Naive thymus-derived CD4-positive, alpha-beta T cell (primary cell): Measurements from ENCODE around the gene DCHS2. TPM values are rescaled to one million over a fixed set of nuclear protein-coding genes. Genes with fewer than 3 reads are reported as not detected.

Source experiments
- ATAC-seq: fragments of 150-1000 bp; cut with Tn5 transposase; 2 replicates; pipeline ENCODE4 v1.10.0; 2021; ENCODE audit warnings: mild to moderate bottlenecking, moderate library complexity
- CTCF ChIA-PET: fragments of 350-600 bp; sonication (Branson Sonifier 250); formaldehyde crosslinking; loops from one replicate; lab custom pipeline; 2021; ENCODE audit warnings: antibody characterized with exemption; lab: Charles Lee
- POLR2A ChIA-PET: fragments of 350-600 bp; sonication (Branson Sonifier 250); formaldehyde crosslinking; loops from one replicate; lab custom pipeline; 2021; ENCODE audit warnings: antibody characterized with exemption, inconsistent platforms; lab: Charles Lee
- DNase-seq, 9 donors: peaks; one replicate each; pipeline versions ENCODE4 v3.0.0 to v3.0.0-alpha.2; 2020 to 2022; ENCODE audit warnings: mixed read lengths in 1 of 9
- H3K27ac ChIP-seq: one replicate; pipeline ENCODE4 v1.7.0; 2013; ENCODE audit warnings: mild to moderate bottlenecking, low read depth, low read length, moderate library complexity
- H3K27me3 ChIP-seq, 2 donors: one replicate each; pipeline ENCODE4 v1.7.0; 2013; ENCODE audit warnings: low read length in 2 of 2, mild to moderate bottlenecking in 2 of 2, moderate library complexity in 2 of 2; ENCODE audit not compliant: control insufficient read depth in 2 of 2, insufficient read depth in 2 of 2
- H3K36me3 ChIP-seq, 3 experiments: 1 replicate in 2 of 3; 2 replicates in 1 of 3; pipeline ENCODE4 v1.7.0; 2013; ENCODE audit warnings: low read length in 3 of 3, mild to moderate bottlenecking in 3 of 3, moderate library complexity in 1 of 3; ENCODE audit not compliant: insufficient read depth in 3 of 3, control insufficient read depth in 2 of 3
- H3K4me1 ChIP-seq, 2 donors: one replicate each; pipeline ENCODE4 v1.7.0; 2013; ENCODE audit warnings: low read length in 2 of 2, mild to moderate bottlenecking in 2 of 2, moderate library complexity in 1 of 2; ENCODE audit not compliant: control insufficient read depth in 2 of 2, insufficient read depth in 2 of 2
- H3K4me3 ChIP-seq: 2 replicates; pipeline ENCODE4 v1.7.0; 2013; ENCODE audit warnings: mild to moderate bottlenecking, low read length
- H3K9me3 ChIP-seq, 3 experiments: 1 replicate in 2 of 3; 2 replicates in 1 of 3; pipeline ENCODE4 v1.7.0; 2013; ENCODE audit warnings: low read length in 3 of 3; ENCODE audit not compliant: control insufficient read depth in 2 of 3
- H3K27ac Mint-ChIP-seq, 9 donors: one replicate each; pipeline ENCODE4 v1.8.0; 2020 to 2022; ENCODE audit warnings: mixed read lengths in 9 of 9, mild to moderate bottlenecking in 8 of 9, moderate library complexity in 5 of 9, inconsistent platforms in 2 of 9
- H3K27me3 Mint-ChIP-seq, 5 donors: one replicate each; pipeline ENCODE4 v1.8.0; 2021 to 2022; ENCODE audit warnings: mixed read lengths in 5 of 5, mild to moderate bottlenecking in 1 of 5
- H3K36me3 Mint-ChIP-seq, 5 donors: one replicate each; pipeline ENCODE4 v1.8.0; 2020 to 2022; ENCODE audit warnings: mixed read lengths in 5 of 5, mild to moderate bottlenecking in 3 of 5, inconsistent platforms in 1 of 5
- H3K4me1 Mint-ChIP-seq, 7 donors: one replicate each; pipeline ENCODE4 v1.8.0; 2020 to 2022; ENCODE audit warnings: mixed read lengths in 7 of 7, mild to moderate bottlenecking in 3 of 7, inconsistent platforms in 1 of 7
- H3K4me3 Mint-ChIP-seq, 10 donors: one replicate each; pipeline ENCODE4 v1.8.0; 2020 to 2022; ENCODE audit warnings: mild to moderate bottlenecking in 10 of 10, mixed read lengths in 10 of 10, moderate library complexity in 6 of 10, inconsistent platforms in 2 of 10
- H3K9me3 Mint-ChIP-seq, 11 donors: one replicate each; pipeline ENCODE4 v1.8.0; 2020 to 2022; ENCODE audit warnings: mixed read lengths in 11 of 11, mild to moderate bottlenecking in 4 of 11, inconsistent platforms in 1 of 11, moderate library complexity in 1 of 11
- intact Hi-C, 2 donors: fragments of 100-400 bp; cut with micrococcal nuclease; formaldehyde crosslinking; loops; one replicate each; pipeline ENCODE4 v1.15.1; 2023
- polyA plus RNA-seq, 2 donors: library from polyadenylated mRNA; unstranded; fragments of 300-500 nt; fragmentation: Illumina TruSeq; gene quantifications; one replicate each; pipeline ENCODE4 v1.2.3, GENCODE V29; 2021
- total RNA-seq, 6 experiments: library from RNA in 5 of 6; stranded (reverse) in 5 of 6; gene quantifications; 1 replicate in 5 of 6; 2 replicates in 1 of 6; pipeline ENCODE4 v1.2.3 and lab custom pipeline; 2021 to 2026

The DCHS2 gene
- total and polyA plus RNA-seq, 7 experiments from 2014 or later = 0.05 to 0.08 TPM; not detected in 5

GRCh38 chr4:154328030-154328429 is 163.6 kb downstream of the DCHS2 start:
- H3K36me3 ChIP-seq = no peaks in the 10 kb centered on the region
- CTCF ChIA-PET = no interaction called here
- H3K9me3 ChIP-seq = no peaks in the 10 kb centered on the region
- no peak for ATAC-seq
- H3K4me3 ChIP-seq = no peak overlapping the region
- H3K27ac ChIP-seq = no peak overlapping the region
- Mint-ChIP-seq H3K4me3 (no peak overlapping the region), H3K4me1 (peaks cover 2 to 8% (median 7%) of the 10 kb centered on the region in 7 donors), H3K27ac (no peak overlapping the region), H3K9me3 (peaks cover 0 to 10% (median 0%) of the 10 kb centered on the region in 11 donors), H3K36me3 (no peaks in the 10 kb centered on the region), H3K27me3 (peaks cover 21 to 50% (median 42%) of the 10 kb centered on the region in 5 donors)
- intact Hi-C loops = no loop called here
- H3K27me3 ChIP-seq = no peaks in the 10 kb centered on the region
- no peaks in the 10 kb centered on the region for H3K4me1 ChIP-seq
- no peak for DNase-seq
- POLR2A ChIA-PET = no interaction called here

GRCh38 chr4:154320521-154320920 is 171.1 kb downstream of the DCHS2 start:
- no peaks in the 10 kb centered on the region for H3K4me1 Mint-ChIP-seq
- Histone ChIP-seq H3K27ac (no peak overlapping the region), H3K4me1 (no peaks in the 10 kb centered on the region), H3K36me3 (no peaks in the 10 kb centered on the region), H3K27me3 (no peaks in the 10 kb centered on the region), H3K4me3 (no peak overlapping the region), H3K9me3 (no peaks in the 10 kb centered on the region)
- H3K27ac Mint-ChIP-seq = no peak overlapping the region
- DNase-seq (no peak), ATAC-seq (no peak)
- peaks cover 10 to 64% (median 35%) of the 10 kb centered on the region in 5 donors for H3K27me3 Mint-ChIP-seq
- H3K36me3 Mint-ChIP-seq = peaks cover 0 to 5% (median 0%) of the 10 kb centered on the region in 5 donors
- H3K9me3 Mint-ChIP-seq = peaks cover 0 to 15% (median 6%) of the 10 kb centered on the region in 11 donors
- intact Hi-C loops = no loop called here
- POLR2A ChIA-PET = no interaction called here
- no peak overlapping the region for H3K4me3 Mint-ChIP-seq
- CTCF ChIA-PET = no interaction called here

GRCh38 chr4:154319736-154320135 is 171.9 kb downstream of the DCHS2 start:
- Mint-ChIP-seq H3K4me1 (no peaks in the 10 kb centered on the region), H3K9me3 (peaks cover 0 to 14% (median 6%) of the 10 kb centered on the region in 11 donors), H3K27ac (no peak overlapping the region), H3K36me3 (peaks cover 0 to 5% (median 0%) of the 10 kb centered on the region in 5 donors), H3K4me3 (no peak overlapping the region), H3K27me3 (peaks cover 6 to 66% (median 31%) of the 10 kb centered on the region in 5 donors)
- DNase-seq (no peak), ATAC-seq (no peak)
- no peaks in the 10 kb centered on the region for H3K4me1 ChIP-seq
- H3K36me3 ChIP-seq = no peaks in the 10 kb centered on the region
- no peaks in the 10 kb centered on the region for H3K27me3 ChIP-seq
- H3K9me3 ChIP-seq = no peaks in the 10 kb centered on the region
- POLR2A ChIA-PET = no interaction called here
- intact Hi-C loops = no loop called here
- CTCF ChIA-PET = no interaction called here
- H3K4me3 ChIP-seq = no peak overlapping the region
- H3K27ac ChIP-seq = no peak overlapping the region

- no peaks in the 10 kb centered on the region for H3K4me1 ChIP-seq
- Mint-ChIP-seq H3K27ac (no peak overlapping the region), H3K27me3 (peaks cover 0 to 49% (median 26%) of the 10 kb centered on the region in 5 donors), H3K4me3 (no peak overlapping the region), H3K9me3 (peaks cover 0 to 14% (median 5%) of the 10 kb centered on the region in 11 donors), H3K36me3 (peaks cover 0 to 5% (median 0%) of the 10 kb centered on the region in 5 donors), H3K4me1 (no peaks in the 10 kb centered on the region)
- H3K4me3 ChIP-seq = no peak overlapping the region
- ChIA-PET CTCF (interaction anchor here (0.7 kb wide), 1 partner anchor 1006 kb away, joined by 3 read pairs; no protein-coding TSS in a partner anchor), POLR2A (no interaction called here)
- DNase-seq (no peak), ATAC-seq (no peak)
- H3K9me3 ChIP-seq = no peaks in the 10 kb centered on the region
- no peak overlapping the region for H3K27ac ChIP-seq
- intact Hi-C loops = no loop called here
- H3K36me3 ChIP-seq = no peaks in the 10 kb centered on the region
- peaks cover 0 to 5% of the 10 kb centered on the region in 2 donors for H3K27me3 ChIP-seq
Observed at GRCh38 chr4:154317201-154317999, 174.2 kb downstream of the DCHS2 start.

- no peak overlapping the region for H3K27ac ChIP-seq
- H3K36me3 ChIP-seq = no peaks in the 10 kb centered on the region
- no peak overlapping the region for H3K27ac Mint-ChIP-seq
- POLR2A ChIA-PET = no interaction called here
- no peaks in the 10 kb centered on the region for H3K4me1 ChIP-seq
- H3K27me3 ChIP-seq = peaks cover 0 to 5% of the 10 kb centered on the region in 2 donors
- H3K4me3 Mint-ChIP-seq = no peak overlapping the region
- DNase-seq (no peak), ATAC-seq (no peak)
- intact Hi-C loops = no loop called here
- H3K9me3 Mint-ChIP-seq = peaks cover 0 to 14% (median 5%) of the 10 kb centered on the region in 11 donors
- no peaks in the 10 kb centered on the region for H3K4me1 Mint-ChIP-seq
- CTCF ChIA-PET = no interaction called here
- H3K9me3 ChIP-seq = no peaks in the 10 kb centered on the region
- peaks cover 0 to 5% (median 0%) of the 10 kb centered on the region in 5 donors for H3K36me3 Mint-ChIP-seq
- H3K27me3 Mint-ChIP-seq = peaks cover 0 to 52% (median 33%) of the 10 kb centered on the region in 5 donors
- H3K4me3 ChIP-seq = no peak overlapping the region
Observed at GRCh38 chr4:154315741-154316140, 175.9 kb downstream of the DCHS2 start.

GRCh38 chr4:154314248-154314647 is 177.4 kb downstream of the DCHS2 start:
- intact Hi-C loops = no loop called here
- H3K4me3 ChIP-seq = no peak overlapping the region

More at GRCh38 chr4:154314248-154314647, 177.4 kb downstream of the DCHS2 start:
- Mint-ChIP-seq H3K4me1 (no peaks in the 10 kb centered on the region), H3K27ac (no peak overlapping the region), H3K36me3 (peaks cover 0 to 5% (median 0%) of the 10 kb centered on the region in 5 donors), H3K9me3 (peaks cover 0 to 14% (median 5%) of the 10 kb centered on the region in 11 donors), H3K27me3 (peaks cover 0 to 46% (median 32%) of the 10 kb centered on the region in 5 donors), H3K4me3 (no peak overlapping the region)
- Histone ChIP-seq H3K27ac (no peak overlapping the region), H3K27me3 (peaks cover 0 to 5% of the 10 kb centered on the region in 2 donors), H3K36me3 (no peaks in the 10 kb centered on the region), H3K9me3 (no peaks in the 10 kb centered on the region), H3K4me1 (no peaks in the 10 kb centered on the region)
- POLR2A ChIA-PET = no interaction called here
- CTCF ChIA-PET = no interaction called here
- ATAC-seq = no peak
- no peak for DNase-seq
